Gastroesophageal sphincter (tissue), 4 donors: ENCODE measurements around the gene BCL2L11. TPM values are rescaled to one million over a fixed set of nuclear protein-coding genes. Genes with fewer than 3 reads are reported as not detected.
"Not testable (repeated sequence)": the region's sequence is repeated elsewhere in the genome, so short reads cannot be mapped to it uniquely, and the experiment has no call there.

Source experiments
- ATAC-seq: fragments of 150-250 bp; one replicate; pipeline ENCODE4 v1.9.1; 2016; ENCODE audit warnings: mild to moderate bottlenecking, moderate library complexity
- H3K27ac ChIP-seq, 4 donors: fragments of 200-600 bp; sonication (generic) in 3 of 4; 1 replicate in 3 of 4; 2 replicates in 1 of 4; pipeline ENCODE4 v1.5.1; 2016 to 2019
- H3K27me3 ChIP-seq: fragments of 200-600 bp; sonication (generic); one replicate; pipeline ENCODE4 v1.5.1; 2019
- H3K36me3 ChIP-seq, 2 donors: fragments of 200-600 bp; sonication (generic); one replicate each; pipeline ENCODE4 v1.5.1; 2019; ENCODE audit warnings: control low read depth in 1 of 2
- H3K4me1 ChIP-seq, 3 donors: fragments of 200-600 bp; sonication (generic); 1 replicate in 2 of 3; 2 replicates in 1 of 3; pipeline ENCODE4 v1.5.1; 2016 to 2019; ENCODE audit warnings: control low read depth in 2 of 3
- H3K4me3 ChIP-seq, 2 donors: fragments of 200-600 bp; sonication (generic); one replicate each; pipeline ENCODE4 v1.5.1; 2019; ENCODE audit warnings: mild to moderate bottlenecking in 1 of 2, moderate library complexity in 1 of 2
- H3K9me3 ChIP-seq, 3 donors: fragments of 200-600 bp; sonication (generic); one replicate each; pipeline ENCODE4 v1.5.1; 2017 to 2019; ENCODE audit warnings: control low read depth in 2 of 3
- EP300 ChIP-seq: sonication (generic); formaldehyde crosslinking; IDR thresholded peaks from one replicate; pipeline ENCODE4 v1.6.1; 2017; ENCODE audit warnings: antibody characterized with exemption, mild to moderate bottlenecking
- POLR2A ChIP-seq, 2 donors: fragments of 450-650 bp; IDR thresholded peaks; one replicate each; pipeline ENCODE4 v1.6.1; 2017; ENCODE audit warnings: antibody characterized with exemption in 2 of 2, mild to moderate bottlenecking in 2 of 2, moderate library complexity in 1 of 2
- POLR2AphosphoS5 ChIP-seq: sonication (generic); formaldehyde crosslinking; IDR thresholded peaks from one replicate; pipeline ENCODE4 v1.6.1; 2017; ENCODE audit warnings: antibody characterized with exemption
- WGBS, 2 donors: methylation state at CpG; one replicate each; pipeline ENCODE4 v1.1.5; 2018; ENCODE audit warnings: low coverage in 1 of 2; 5-methylcytosine and 5-hydroxymethylcytosine counted together
- total RNA-seq, 4 donors: library from RNA; depleted of rRNA; stranded (reverse); fragments of >200 nt; gene quantifications; one replicate each; pipeline ENCODE4 v1.1.0, GENCODE V29; 2016
- TF ChIP-seq, protein P1 (sequence below), 4 experiments: fragments of 200-600 bp in 2 of 4; fragments of 450-650 bp in 2 of 4; sonication (generic) in 1 of 4; IDR thresholded peaks; one replicate each; pipeline ENCODE4 v1.5.1; 2017 to 2019; ENCODE audit warnings: antibody characterized with exemption in 4 of 4, mild to moderate bottlenecking in 2 of 4, moderate library complexity in 2 of 4

The BCL2L11 gene, protein sequence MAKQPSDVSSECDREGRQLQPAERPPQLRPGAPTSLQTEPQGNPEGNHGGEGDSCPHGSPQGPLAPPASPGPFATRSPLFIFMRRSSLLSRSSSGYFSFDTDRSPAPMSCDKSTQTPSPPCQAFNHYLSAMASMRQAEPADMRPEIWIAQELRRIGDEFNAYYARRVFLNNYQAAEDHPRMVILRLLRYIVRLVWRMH
- 100 to 1,000 TPM in 1 of 4 donors, 10 to 100 TPM in 2, 1 to 10 TPM in 1; 8.5 to 120 (median 41.7) TPM for total RNA-seq

DNA sequence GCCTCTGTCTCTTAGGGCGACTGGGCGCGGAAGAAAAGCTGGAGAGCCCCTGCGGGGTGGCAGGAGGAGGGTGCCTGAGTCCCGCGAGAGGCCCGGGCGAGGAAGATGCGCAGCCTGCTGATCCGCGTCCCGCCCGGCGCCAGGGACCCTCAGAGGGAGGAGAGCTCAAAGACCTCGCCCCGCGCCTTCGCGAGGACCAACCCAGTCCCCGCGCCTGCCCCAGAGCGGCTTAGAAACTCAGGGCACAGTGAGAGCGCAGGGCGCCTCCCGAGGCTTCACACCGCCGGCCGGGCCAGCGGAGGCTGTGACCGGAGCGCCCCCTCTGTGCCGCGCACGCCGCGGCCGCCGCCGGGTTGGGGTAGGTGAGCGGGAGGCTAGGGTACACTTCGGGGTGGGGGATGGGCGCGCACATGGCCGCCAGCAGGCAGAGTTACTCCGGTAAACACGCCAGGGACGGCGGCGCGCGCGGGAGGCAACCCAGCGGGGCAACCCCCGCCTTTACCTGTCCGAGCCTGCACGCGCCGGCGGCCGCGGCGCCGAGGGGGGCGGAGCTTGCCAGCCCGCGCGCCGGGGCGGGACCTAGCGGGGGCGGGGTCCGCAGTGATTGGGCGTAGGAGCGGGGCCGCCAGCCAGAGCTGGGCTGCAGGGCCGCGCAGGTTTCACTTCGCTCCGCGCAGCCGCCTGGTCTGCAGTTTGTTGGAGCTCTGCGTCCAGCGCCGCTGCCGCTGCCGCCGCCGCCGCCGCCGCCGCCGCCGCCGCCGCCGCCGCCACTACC lies at the start of gene BCL2L11:
Gene BCL2L11, plus strand, starts transcription at position 662 of the 775 bp plus-strand sequence. CDS start 2,832 bp downstream, outside the sequence.
- H3K27ac ChIP-seq, result peak within 1 kb of the TSS; percentile 16 to 90 (median 88)
- TF ChIP-seq POLR2AphosphoS5 (peak; percentile 92), POLR2A (IDR thresholded peaks at IDR 0.05) (peak; percentile 93 to 96), EP300 (no peak)
- TF ChIP-seq, protein P1, sequence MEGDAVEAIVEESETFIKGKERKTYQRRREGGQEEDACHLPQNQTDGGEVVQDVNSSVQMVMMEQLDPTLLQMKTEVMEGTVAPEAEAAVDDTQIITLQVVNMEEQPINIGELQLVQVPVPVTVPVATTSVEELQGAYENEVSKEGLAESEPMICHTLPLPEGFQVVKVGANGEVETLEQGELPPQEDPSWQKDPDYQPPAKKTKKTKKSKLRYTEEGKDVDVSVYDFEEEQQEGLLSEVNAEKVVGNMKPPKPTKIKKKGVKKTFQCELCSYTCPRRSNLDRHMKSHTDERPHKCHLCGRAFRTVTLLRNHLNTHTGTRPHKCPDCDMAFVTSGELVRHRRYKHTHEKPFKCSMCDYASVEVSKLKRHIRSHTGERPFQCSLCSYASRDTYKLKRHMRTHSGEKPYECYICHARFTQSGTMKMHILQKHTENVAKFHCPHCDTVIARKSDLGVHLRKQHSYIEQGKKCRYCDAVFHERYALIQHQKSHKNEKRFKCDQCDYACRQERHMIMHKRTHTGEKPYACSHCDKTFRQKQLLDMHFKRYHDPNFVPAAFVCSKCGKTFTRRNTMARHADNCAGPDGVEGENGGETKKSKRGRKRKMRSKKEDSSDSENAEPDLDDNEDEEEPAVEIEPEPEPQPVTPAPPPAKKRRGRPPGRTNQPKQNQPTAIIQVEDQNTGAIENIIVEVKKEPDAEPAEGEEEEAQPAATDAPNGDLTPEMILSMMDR (IDR thresholded peaks at IDR 0.05), result peak in 2 of 4 experiments; percentile 24 to 50
- peaks cover 0 to 78% (median 19%) of the 10 kb centered on the region in 3 donors for H3K4me1 ChIP-seq
- no CpG with 5 or more reads among the region's 98 CpGs for WGBS, 2 donors
- peaks cover 47% of the 10 kb centered on the region for H3K27me3 ChIP-seq
- H3K4me3 ChIP-seq, result peak within 1 kb of the TSS; percentile 79 to 88
- H3K9me3 ChIP-seq, result peaks cover 0 to 7% (median 0%) of the 10 kb centered on the region in 3 donors
- H3K36me3 ChIP-seq, result peaks cover 0 to 18% of the 10 kb centered on the region in 2 donors
- peak; percentile 83 for ATAC-seq

DNA sequence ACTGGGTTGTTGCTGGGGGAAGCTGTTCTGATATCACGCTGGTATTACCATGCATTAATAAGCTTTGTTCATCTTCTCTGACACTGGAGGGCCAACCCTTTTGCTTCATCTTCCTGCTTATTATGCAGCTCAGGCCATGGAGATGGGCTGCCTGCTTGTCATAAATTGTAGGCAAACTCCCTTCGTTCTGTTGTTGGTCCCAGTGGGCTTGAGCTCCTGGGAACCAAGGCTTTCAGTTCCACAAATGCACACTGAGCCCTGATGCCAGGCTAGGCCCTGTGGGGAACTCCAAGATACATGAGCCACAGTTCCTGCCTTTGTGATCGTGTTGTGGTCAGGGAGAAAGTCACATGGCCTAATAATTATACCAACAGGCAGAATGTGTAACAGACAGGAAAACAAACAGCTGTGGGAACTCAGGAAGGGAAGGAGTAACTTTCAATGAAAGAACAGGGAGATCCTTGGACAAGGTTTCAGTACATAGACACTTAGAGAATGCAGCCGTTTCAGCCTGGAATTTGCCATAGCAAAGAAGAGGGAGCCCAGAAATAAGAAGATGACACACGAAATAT lies 49.0 kb upstream of the BCL2L11 start:
- peak; percentile 76 for ATAC-seq
- peaks cover 0 to 16% (median 3%) of the 10 kb centered on the region in 3 donors for H3K4me1 ChIP-seq
- H3K4me3 ChIP-seq, result no peak overlapping the region
- H3K27me3 ChIP-seq, result no peaks in the 10 kb centered on the region
- H3K27ac ChIP-seq, result peak overlapping the region in 3 of 4 donors; percentile 30 to 49 (median 44)
- H3K9me3 ChIP-seq, result peaks cover 0 to 6% (median 0%) of the 10 kb centered on the region in 3 donors
- no peaks in the 10 kb centered on the region for H3K36me3 ChIP-seq
- 27 to 36% methylated on average over 2 to 4 of the region's 5 CpGs for WGBS, 2 donors
- TF ChIP-seq POLR2AphosphoS5 (no peak), POLR2A (IDR thresholded peaks at IDR 0.05) (no peak), EP300 (no peak)
- TF ChIP-seq, protein P1 (IDR thresholded peaks at IDR 0.05), result no peak

DNA sequence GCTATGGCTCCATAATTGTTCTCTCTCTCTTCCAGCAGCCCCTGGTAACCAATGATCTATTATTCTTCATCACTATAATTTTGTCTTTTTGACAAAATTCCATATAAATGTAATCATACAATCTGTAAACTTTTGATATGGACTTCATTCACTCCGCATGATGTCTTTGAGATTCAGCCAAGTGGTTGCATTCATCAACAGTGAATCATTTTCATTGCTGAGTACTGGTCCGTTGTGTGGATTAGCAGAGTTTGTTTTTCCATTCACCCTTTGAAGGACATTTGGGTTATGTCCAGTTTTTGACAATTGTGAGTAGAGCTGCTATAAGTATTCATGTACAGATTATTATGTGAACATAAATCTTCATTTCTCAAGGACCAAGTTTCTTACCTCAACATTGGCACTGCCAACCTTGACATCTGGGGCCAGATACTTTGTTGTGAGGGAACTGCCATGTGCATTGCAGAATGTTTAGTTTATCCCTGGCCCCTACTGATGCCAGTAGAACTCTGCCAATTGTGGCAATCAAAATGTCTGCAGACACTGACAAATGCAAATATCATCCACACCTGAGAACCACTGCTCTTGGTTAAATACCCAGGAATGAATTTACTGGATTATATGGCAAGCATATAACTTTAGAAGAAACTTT lies 48.4 kb upstream of the BCL2L11 start:
- Histone ChIP-seq H3K9me3 (peaks cover 0 to 6% (median 0%) of the 10 kb centered on the region in 3 donors), H3K36me3 (no peaks in the 10 kb centered on the region), H3K27me3 (no peaks in the 10 kb centered on the region), H3K4me1 (peaks cover 0 to 16% (median 3%) of the 10 kb centered on the region in 3 donors), H3K27ac (peak overlapping the region in 3 of 4 donors; percentile 30 to 44 (median 39)), H3K4me3 (no peak overlapping the region)
- ATAC-seq, result peak; percentile 60
- WGBS, 2 donors, result 5 to 16% methylated on average over 2 of the region's 2 CpGs
- no peak for TF ChIP-seq EP300
- TF ChIP-seq POLR2A (IDR thresholded peaks at IDR 0.05), result no peak
- TF ChIP-seq, protein P1 (IDR thresholded peaks at IDR 0.05), result no peak
- no peak for TF ChIP-seq POLR2AphosphoS5

DNA sequence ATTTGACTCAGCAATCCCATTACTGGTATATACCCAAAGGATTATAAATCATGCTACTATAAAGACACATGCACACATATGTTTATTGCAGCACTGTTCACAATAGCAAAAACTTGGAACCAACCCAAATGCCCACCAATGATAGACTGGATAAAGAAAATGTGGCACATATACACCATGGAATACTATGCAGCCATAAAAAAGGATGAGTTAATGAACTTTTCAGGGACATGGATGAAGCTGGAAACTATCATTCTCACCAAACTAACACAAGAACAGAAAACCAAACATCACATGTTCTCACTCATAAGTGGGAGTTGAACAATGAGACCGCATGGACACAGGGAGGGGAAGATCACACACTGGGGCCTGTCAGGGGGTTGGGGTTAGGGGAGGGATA lies 38.1 kb upstream of the BCL2L11 start:
- H3K27me3 ChIP-seq, result peaks cover 12% of the 10 kb centered on the region
- H3K27ac ChIP-seq, H3K4me1 ChIP-seq, ATAC-seq, H3K4me3 ChIP-seq, H3K36me3 ChIP-seq: not testable (repeated sequence)
- peaks cover 0 to 10% (median 0%) of the 10 kb centered on the region in 3 donors for H3K9me3 ChIP-seq
- 0% methylated on average over 1 of the region's 1 CpG for WGBS, 2 donors

DNA sequence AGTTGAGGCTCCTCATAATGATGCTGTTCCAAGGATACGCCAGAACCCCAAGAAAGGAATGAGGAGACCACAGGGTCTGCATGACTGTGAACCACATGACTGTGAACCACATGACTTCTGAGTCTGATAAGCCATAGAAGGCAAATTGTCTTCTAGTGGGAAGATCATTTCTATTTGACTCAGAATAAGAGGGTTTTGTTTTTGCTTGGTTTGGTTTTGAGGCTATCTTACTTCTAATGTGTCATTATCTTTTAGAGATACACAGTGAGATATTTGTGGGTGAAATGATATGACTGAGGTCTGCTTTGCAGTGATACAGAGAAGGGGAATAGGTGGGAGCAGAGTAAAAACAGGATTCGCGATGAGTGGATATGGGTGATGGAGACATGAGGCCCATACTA lies 28.9 kb upstream of the BCL2L11 start:
- Histone ChIP-seq H3K27me3 (no peaks in the 10 kb centered on the region), H3K27ac (no peak overlapping the region), H3K4me1 (no peaks in the 10 kb centered on the region), H3K9me3 (no peaks in the 10 kb centered on the region), H3K4me3 (no peak overlapping the region), H3K36me3 (no peaks in the 10 kb centered on the region)
- ATAC-seq, result no peak
- WGBS, 2 donors, result 100% methylated on average over 2 to 3 of the region's 3 CpGs
- TF ChIP-seq EP300 (no peak), POLR2A (IDR thresholded peaks at IDR 0.05) (no peak), POLR2AphosphoS5 (no peak)
- TF ChIP-seq, protein P1 (IDR thresholded peaks at IDR 0.05), result no peak
